Measurements from ENCODE around the gene UBA3. TPM values are rescaled to one million over a fixed set of nuclear protein-coding genes. Genes with fewer than 3 reads are reported as not detected.

Gene UBA3
- polyA plus RNA-seq, 1 donor, result 38.7 TPM

DNA sequence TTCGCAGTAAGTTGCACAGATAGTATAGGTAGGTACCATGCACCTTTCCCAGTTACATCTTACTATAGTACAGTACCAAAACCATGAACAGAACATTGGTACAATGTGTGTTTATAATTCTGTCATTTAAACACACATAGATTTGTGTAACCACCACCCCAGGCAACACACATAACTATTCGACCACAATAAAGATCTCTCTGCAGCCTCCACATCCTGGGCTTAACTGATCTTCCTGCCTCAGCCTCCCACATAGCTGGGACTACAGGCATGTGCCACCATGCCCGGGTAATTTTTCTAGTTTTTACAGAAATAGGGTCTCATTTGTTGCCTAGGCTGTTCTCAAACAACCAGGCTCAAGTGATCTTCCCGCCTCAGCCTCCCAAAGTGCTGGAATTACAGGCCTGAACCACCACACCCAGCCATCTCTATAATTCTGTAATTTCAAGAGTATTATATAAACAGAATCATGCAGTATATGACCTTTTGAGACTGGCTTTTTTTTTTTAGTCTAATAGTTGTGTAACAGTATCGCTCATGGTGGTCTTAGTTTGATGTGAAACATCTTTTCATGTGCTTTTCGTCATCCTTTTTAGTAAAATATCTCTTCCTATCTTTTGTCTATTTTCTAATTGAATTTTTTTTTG, 14.7 kb downstream of the UBA3 start:
- no peak for DNase-seq

DNA sequence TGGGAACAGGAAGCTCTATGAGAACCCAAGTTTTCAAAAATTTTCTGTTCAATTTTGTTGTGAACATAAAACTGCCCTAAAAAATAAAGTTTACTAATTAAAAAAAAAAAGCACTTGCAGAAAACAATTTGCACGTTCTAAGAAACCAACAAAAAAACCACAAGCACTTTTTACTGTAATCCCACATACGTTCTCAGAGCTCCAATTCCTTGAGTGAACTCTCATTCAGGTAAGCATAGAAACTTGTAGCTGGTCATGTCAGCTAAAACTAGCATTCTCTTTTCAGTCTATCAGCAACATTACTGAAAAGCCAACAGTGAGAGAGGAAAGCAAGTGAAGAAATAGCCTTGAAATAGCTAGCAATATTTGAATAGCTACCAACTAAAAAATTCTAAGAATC, 16.5 kb downstream of the UBA3 start:
- DNase-seq, result no peak

DNA sequence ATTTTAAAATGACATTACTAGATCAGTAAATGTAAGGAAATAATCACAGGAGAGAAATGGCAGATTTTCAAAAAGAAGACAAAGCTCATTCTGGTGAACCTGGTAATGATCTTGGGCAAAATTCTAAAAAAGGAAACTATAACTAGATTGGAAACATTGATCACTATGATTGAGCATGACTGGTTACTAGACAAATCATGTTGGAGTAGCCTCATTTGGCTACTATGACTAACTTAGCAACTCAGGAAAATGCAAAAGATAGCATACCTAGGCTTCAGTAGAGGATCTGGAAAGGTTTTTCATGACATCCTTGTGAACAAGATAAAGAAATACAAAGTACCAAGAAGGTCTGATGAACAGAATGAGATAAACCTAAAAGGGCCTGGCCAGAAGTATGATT, 20.5 kb downstream of the UBA3 start:
- DNase-seq, result no peak

DNA sequence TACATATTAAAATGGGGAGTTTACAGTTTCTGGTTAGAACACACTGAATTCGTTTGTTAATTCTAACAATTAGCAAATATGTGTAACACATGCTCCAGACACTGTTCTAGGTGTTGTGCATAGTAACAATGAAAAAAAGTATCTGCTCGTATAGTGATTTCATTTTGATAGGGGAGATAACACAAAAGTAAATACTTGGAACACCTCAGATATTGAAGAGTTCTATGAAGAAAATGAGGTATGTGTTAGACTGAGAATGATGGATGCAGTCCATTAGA, 21.3 kb downstream of the UBA3 start:
- no peak for DNase-seq

DNA sequence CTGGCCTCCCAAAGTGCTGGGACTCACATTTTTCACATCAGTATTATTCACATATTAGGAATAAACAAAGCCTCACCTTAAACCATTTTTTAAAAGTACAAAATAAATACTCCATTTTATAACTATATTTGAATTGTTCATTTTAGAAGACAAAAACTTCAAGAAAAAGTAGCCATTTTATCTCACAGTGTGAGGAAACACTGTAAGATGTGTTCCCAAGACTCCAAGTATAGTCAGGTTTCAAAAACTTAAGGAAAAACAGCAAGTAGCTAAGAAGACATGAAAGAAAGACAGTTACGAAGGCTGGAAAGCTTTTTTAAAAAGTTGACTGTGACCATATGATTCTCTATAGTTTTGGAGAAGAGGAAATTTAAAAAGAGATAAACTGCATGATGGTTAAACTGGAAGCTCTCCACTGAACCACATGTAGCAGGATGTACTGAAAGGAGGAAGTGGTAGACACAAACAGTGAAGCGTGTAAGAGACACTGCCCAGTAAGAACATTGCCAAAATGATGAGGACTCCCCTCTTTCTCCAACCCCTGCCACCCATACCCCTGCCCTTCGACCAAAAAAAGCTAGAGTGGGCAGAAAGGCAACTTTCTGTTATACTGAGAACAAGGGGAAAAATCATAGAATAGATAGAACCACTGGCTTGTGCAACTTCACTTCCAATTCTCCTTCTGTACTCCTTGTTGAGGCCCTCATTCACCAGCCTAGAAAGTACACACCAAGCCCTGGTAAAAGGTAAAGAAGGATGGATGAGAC, 21.8 kb downstream of the UBA3 start:
- no peak for DNase-seq

DNA sequence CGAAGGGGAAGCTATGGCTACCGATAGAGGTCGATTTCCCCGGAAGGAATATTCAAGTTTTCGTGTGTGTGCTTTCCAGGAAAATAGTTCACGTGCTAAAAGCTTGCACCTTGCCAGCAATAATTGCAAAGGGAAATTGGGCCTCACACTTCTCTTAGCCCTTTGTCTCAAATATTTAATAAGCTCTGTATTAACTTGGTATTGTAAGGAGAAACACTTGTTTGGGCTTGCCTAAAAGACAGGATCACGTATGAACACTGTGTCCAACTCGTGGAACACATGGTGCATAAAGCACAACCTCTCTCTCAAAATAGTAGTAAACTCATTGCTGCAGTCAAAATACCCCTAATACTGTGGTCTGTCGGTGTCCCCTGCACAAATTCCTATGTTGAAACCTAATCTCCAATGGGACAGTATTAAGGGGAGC, 27.7 kb downstream of the UBA3 start:
- no peak for DNase-seq

DNA sequence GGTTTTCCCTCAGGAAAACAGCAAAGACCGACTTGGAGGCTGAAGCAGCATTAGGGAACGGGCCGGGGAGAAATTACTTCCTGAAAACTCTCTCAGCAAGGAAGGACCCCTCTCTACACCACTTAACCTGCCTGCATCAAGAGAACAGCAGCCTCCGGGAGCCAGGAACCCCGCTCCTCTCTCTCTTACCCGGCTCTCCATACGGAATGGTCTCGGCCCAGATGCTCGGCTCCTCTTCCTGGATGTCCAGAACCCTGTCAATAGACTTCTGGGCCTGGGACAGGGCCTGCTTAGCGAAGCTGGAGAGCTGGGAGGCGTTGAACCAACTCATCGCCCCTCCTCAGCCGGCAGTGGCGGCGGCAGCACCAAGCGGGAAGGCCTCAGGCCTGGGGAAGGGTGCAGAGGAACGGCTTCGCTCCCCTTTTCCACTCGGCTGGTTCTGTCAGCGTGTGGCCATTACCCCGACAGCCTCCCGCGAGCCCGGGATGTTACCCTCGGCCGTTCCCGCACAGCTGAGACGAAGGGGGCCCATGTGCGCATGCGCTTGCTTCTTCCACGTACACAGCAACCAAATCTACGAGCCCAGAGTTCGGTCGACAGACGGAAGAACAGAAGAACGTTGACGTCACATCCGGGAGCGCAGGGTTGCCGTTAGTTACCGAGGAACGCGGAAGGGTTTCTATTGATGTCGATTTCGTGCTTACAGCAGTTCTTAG, 28.3 kb downstream of the UBA3 start, which contains the start of gene TMF1:
Gene TMF1 (minus strand): TSS at position 578 of the 716 bp plus-strand sequence. CDS start 247 bp downstream, at position 331.
- peak; percentile 98 for DNase-seq

DNA sequence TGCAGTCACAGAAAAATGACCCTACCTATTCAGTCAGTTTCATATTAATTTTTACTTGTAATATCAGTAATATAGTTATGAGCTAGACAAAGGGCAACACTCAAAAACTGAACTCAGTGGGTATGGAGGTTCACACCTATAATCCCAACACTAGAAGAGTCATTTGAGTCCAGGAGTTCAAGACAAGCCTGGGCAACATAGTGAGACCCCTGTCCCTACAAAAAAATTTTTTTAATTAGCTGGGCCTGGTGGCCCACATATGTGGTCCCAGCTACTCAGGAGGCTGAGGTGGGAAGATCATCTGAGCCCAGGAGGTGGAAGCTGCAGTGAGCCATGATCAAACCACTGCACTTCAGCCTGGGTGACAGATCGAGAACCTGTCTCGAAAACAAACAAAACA, 31.2 kb downstream of the UBA3 start:
- DNase-seq, result no peak

DNA sequence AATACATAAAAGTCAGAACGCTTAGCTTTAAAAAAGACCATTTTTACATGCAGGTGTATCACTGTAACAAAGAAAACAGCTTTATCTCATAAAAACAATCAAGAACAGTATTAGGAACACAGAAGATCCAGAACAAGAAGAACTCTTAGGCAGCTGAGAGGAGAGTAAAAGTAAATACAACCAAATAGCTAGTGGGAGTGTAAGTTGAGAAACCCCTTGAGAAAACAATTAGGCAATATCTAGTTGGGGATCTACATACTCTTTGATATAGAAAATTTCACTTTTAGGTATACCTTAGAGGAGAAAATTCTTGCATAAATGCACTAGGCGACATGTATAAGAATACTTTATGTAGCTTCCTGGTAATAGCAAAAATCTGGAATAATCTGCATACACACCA, 35.6 kb downstream of the UBA3 start:
- no peak for DNase-seq

DNA sequence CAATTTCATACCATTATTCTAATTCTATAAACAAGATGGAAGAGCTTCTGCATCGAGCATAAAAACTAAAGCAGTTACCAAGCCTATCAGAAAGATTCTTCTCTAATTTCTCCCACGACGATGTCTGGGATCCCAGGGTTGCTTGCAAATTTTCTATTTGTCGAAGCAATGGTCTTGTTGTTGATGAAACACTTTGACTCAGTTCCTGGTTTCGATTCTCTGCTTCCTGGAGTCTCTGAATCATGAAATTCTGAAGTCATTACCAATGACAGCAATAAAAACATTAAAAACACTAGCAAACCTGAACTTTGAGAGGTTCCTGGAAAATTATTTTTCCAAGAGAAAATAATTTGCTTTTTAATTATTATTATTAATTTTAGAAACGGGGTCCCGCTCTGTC, 46.7 kb downstream of the UBA3 start:
- DNase-seq, result no peak

DNA sequence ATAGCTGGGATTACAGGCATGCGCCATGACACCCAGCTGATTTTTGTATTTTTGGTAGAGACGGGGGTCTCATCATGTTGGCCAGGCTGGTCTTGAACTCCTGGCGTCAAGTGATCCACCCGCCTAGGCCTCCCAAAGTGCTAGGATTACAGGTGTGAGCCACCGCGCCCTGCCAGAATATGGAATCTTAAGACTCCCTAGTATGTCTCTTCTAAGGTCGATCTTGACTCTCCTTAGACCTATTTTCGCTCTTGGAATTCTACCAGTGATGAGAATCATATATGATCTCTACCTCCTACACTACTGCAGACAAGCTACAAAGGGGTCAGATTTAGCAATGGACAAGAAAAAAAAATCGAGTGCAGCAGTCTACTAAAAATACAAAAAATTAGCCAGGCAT, 47.4 kb downstream of the UBA3 start:
- no peak for DNase-seq

DNA sequence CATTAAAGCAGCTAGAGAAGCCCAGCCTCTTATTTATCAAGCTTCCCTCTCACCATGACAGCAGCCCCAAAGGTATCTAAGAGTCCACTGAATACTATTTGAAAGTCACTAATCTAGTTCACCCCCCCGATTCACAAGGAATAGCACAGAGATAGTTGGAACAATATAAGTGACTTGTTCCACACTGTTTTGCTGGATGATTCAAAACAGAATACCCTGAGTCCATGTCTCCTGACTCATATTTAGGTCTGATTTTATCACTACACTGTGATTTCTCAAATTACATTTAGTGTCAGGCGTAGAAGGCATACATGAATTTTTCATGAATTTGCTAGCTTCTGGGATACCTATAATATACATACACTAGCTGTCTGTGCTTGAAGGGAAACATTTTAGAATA, 48.0 kb downstream of the UBA3 start:
- DNase-seq, result no peak

DNA sequence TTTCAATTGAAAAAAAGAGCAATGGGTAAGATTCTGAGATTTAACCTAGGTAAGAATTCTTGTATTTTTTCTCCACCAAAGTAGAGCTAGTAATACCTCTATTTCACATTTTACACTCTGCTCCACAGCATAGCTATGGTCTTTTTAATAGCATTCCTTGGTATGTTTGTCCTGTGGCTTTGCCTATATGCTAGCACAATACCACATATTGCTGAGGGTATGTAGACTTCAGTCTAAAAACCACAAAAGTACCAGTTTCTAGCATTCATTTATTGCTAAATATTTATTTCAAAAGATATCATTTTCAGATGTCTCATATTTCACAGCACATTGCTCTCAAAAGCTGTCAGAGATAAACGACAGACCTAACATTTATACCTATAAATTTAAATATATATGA, 48.5 kb downstream of the UBA3 start:
- no peak for DNase-seq

DNA sequence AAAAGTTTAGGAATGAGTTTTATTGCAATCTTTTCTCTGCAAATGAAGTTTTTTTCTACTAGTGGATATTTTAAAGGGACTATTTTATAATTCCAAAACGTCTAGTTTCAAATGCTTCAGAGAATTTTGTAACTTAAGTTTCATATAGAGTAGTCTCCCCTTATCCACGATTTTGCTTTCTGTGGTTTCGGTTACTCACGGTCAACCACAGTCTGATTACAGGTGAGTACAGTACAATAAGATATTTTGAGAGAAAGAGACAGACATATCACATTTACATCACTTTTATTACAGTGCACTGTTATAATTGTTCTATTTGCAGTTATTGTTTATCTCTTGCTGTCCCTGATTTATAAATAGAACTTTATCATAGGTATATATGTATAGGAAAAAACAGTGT, 59.3 kb downstream of the UBA3 start:
- DNase-seq, result no peak

DNA sequence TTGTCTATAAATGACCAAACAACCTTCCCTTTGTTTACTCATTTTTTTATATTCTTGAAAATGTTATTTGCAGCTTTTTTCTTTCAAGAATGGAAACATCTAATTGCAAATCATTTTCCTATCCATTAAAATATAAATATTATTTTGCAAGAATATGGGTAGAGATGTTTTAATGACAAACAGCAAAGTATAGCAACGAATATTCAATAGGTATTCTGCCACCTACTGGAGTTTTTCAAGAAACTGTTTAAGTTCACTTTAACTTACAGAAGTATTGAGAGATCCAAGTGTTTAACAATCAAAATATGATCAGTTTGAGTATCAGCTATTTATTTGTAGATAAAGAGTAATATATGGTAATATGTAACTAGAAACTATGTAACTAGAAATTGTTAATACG, 59.7 kb downstream of the UBA3 start:
- DNase-seq, result no peak

DNA sequence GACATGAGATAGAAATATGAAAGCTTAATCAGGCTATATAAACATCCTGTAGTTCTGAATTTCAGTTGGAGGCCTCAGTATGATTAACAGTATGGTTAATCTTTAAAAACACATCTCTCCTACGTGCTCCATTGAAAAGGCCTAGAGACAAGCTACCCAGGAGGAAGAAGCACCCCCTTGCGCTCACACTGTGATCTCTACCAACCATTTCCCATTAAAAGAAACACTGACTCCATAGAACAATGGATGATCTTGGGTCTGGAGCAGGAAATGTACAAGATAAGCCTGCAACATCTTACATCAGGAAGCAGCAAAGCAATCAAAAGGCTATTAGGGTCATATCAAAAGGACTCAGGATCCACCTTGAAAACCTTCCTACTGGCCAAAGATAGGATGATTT, 63.3 kb downstream of the UBA3 start:
- no peak for DNase-seq

DNA sequence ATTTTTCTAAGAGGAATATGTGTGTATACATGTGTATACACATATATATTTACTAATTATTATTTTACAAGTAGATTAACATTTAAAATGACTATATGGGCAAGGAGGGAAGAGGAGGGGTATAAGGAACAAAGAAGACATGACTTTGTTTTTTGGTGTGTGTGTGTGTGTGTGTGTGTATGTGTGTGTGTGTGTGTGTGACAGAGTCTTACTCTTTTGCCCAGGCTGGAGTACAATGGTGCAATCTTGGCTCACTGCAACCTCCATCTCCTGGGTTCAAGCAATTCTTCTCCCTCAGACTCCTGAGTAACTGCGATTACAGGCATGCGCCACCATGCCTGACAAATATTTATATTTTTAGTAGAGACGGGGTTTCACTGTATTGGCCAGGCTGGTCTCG, 64.1 kb downstream of the UBA3 start:
- no peak for DNase-seq

DNA sequence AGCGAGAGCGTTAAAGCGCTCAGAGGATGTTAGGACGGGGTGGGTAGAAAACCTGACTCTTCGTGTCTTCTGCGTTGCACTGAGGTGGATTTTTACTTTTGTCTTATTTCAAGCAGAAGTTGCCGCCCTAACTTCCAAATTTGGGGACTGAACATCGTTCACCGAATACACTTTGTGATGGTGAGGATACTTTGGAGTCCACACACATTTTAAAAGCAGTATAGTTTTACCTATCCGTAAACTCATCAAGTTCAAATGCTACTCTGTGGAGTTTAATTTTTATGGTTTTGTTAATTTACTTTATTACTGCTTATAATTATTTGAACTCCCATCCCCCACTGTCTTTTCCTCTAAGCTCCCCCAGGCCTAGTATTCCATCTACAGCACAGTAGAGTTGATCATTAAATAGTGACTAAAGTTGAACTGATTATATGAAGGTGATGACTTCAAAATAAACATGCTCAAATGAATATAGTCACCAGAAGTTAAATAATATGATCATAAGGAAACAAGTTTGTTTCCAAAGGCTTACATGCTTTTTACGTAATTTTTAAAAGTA, 66.1 kb downstream of the UBA3 start:
- no peak for DNase-seq

DNA sequence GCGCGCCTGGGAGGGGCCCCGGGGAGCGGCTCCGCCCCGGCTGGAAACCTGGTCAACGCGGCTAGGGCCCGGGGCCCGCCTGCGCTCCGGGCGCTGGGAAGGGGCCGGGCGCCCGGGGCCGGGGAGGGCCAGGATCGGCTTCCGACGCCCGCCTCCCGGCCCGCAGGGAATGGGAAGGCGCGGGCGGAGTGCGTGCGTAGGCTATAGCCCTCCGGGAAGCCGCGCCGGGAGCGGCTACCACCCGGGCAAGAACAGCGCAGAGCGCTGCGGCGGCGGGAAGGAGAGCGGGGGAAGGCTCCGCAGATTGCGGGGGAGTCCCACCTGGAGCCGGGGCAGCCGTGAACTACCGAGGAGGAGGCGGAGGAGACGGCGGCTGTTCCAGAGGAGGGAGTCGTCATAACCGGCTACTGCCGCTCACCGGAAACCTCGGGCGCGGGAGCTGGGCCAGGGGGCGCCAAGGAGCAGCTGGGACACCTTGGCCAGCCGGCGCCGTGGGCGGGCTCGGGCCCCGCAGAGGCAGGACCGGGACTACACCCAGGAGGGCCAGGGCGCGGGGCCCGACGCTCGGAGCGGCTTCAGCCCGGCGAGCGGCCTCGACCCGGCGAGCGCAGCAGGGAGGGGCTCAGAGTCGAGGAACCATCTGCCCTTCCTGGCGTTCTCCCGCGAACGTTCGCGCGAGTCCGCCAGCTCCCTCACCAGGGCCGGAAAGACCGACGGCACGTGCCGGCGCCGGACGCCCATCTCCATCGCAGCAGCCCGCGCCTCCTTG, 66.7 kb downstream of the UBA3 start, which contains the start of gene EOGT:
Gene EOGT (minus strand): TSS at position 432 of the 769 bp plus-strand sequence. CDS start 3,838 bp downstream, outside the sequence.
- peak; percentile 86 for DNase-seq

DNA sequence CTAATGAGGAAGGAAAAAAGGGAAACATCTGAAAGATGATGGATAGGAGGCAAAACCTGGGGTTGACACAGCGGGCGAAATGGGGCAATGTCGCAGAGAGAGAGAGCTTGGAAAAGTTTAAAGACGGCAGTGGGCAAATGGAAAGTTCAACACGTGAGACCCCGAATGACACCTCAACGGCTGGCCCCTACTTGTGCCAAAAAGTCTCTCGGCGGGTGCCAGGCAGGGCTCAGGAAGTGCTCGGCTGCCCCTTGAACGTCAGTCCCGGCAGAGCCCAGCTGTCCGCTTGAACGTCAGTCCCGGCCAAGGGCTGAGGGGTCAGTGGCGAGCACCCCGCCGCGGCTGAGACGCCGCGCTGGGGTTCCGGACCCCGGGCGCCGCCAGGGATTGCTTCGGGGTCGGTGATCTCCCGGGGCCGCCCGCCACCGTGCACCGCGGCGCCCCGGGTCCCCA, 67.3 kb downstream of the UBA3 start:
- DNase-seq, result peak; percentile 49

DNA sequence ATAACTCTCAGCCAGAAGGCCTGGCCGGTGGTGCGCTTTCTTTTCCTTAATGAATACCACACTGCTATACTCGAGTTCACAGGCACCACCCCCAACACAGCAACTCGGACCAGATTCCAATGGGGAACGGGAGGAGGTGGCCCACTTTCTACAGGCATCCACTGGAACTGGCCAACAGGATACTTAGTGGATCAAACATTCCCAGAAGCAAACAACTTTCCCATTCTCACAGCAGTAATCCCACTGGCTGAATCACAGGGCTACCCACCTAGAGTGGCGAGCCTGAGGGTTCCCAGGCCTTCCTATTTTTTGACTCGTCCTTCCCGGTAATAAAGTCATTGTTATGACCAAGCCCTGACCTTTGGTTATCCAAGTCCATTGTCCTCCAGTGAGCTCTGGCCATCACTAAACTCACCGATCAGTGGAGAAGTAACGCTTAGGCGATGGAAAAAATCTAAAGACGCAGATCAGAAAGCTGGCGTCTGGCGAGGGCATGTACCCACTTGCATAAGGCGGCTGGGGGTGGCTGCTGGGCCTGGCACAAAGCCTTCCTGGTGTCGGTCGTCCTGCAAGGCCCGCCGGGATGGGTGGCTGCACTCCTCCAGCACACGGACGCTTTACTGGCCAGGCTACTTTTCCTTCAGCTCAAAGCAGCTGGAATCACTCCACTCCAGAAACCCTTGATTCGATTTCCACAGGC, 67.9 kb downstream of the UBA3 start:
- peak; percentile 46 for DNase-seq
